Lung microvascular endothelial cell (primary cell): Measurements from ENCODE around the gene PYGB. TPM values are rescaled to one million over a fixed set of nuclear protein-coding genes. Genes with fewer than 3 reads are reported as not detected.
"Not testable (repeated sequence)": the region's sequence is repeated elsewhere in the genome, so short reads cannot be mapped to it uniquely, and the experiment has no call there.

ENCODE experiments used
- DNase-seq, 2 donors: peaks; one replicate each; pipeline versions ENCODE4 v3.0.0 to v3.0.0-alpha.2; 2010; ENCODE audit warnings: low read depth in 2 of 2
- total RNA-seq: library from RNA; depleted of rRNA; stranded (reverse); fragments of >200 nt; gene quantifications from 2 replicates; pipeline ENCODE4 v1.2.1, GENCODE V29; 2014

PYGB gene
- total RNA-seq, 1 donor from 2014 or later = 62.3 TPM

DNA sequence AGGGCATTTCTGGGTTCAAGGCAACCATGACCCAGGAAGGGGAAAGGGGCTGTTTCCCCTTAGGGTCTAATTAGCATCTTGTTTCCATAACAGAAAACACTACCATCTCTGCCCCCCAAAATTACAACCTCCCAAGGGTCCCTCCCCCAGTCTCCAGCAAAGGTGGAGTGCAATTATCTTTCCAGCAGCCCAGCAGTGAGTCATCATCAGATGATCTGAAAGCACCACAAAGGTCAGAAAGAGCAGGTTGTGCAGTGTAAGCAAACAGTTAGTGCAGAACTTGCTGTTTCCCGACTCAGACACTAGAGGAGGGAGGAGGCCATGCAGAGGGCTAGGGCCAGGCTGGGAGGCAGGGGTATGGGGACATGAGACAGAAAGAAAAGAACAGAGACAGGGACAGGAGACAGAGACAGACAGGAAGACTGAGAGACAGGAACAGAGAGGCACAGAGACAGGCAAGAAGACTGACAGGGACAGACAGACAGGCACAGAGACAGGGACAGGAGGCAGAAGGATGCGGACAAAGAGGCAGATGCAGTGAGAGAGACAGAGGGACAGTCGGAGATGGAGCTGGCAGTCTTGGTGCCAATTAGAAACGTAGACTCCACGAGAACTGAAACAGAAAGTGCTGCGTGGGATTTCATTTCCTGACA lies 62.5 kb downstream of the PYGB start:
- peak; percentile 88 to 90 for DNase-seq

DNA sequence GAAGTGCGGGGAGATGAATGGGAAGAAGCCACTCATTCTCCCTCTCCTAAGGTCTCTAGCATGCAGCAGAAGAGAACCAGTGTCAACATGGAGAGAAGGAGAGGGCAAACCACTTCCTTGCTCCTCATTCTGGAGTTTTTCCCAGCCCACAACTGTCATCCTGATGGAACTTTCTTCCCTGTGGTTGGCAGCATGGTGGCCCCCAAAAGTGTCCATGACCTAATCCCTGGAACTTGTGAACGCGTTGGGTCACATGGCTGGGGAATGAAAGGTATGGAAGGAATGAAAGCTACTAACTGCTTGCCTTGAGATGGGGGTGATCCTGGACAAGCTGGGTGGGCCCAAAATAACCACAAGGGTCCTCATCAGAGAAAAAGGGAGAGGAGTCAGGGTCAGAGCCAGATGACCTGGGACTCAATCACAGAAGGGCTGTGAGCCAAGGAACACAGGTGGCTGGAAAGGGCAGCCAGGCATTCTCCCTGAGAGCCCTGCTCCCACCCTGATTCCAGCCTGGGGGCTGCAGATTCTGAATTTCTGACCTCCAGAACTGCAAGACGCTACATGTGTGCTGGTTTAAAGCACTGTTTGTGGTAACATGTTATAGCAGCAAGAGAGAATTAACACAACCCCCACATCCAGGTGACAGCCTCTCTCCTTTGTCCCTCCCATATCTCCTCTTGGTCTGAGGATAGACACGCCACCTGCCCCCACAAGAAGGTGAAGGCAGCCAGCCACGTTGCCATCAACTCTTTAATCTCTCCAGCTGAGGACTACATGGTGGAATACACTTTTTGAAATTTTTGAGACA lies 63.2 kb downstream of the PYGB start:
- peak in 1 of 2 donors; percentile 63 for DNase-seq

DNA sequence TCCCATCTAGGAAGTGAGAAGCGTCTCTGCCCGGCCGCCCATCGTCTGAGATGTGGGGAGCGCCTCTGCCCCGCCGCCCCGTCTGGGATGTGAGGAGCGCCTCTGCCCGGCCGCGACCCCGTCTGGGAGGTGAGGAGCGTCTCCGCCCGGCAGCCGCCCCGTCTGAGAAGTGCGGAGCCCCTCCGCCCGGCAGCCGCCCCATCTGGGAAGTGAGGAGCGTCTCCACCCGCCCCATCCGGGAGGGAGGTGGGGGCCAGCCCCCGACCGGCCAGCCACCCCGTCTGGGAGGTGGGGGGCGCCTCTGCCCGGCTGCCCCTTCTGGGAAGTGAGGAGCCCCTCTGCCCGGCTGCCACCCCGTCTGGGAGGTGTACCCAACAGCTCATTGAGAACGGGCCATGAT lies 64.8 kb downstream of the PYGB start:
- not testable (repeated sequence) for DNase-seq

DNA sequence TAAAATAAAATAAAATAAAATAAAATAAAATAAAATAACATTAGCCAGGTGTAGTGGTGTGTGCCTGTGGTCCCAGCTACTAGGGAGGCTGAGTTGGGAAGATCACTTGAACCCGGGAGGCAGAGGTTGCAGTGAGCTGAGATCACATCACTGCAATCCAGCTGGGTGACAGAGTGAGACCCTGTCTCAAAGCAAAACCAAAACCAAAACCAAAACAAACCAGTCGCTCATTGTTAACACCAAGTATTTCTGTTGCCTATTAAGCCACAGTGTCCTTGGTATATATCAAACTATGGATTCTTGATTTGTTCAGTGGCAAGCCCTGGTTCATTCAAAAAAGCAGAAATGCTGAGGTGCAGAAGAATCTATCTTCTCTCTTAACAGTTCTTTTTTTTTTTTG lies 65.7 kb downstream of the PYGB start:
- DNase-seq = peak in 1 of 2 donors; percentile 19

DNA sequence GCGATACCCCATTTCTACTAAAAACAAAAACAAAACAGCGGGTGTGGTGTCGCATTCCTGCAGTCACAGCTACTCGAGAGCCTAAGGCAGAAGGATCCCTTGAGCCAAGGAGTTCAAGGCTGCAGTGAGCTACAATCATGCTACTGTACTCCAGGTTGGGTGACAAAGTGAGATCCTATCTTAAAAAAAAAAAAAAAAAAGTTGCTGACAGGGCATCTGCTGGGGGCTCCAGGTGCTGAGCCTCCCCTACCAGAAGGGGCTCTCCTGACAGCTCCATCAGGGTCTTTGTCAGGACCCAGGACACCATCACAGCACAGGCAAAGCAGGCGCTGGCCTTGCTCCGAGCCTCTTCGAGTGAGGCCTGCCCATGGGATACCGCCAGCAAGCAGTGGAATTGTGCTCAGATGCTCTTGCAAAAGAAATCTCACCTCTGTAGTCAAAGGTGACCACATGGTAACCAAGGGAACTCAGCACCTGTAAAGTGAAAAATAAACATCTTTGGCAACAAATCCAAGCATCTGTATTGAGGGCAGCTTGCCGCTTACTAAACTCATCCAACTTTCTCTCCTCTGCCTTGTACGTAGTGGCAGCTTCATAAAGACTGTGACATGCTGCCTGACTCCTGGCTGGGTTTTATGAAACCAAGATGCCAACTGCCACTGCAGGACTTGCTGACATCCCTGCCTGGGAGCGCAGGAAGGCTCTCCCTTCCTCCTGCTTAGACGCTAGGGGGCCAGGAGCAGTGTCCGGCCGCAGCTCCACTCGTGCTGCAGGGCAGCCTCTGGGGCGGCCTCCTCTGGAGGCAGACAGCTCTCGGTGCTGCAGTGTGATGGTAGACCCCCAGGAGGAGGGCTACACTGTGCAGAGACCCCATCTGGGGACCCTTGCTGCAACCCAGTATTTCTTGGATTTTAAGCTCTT lies 66.9 kb downstream of the PYGB start:
- DNase-seq = no peak

DNA sequence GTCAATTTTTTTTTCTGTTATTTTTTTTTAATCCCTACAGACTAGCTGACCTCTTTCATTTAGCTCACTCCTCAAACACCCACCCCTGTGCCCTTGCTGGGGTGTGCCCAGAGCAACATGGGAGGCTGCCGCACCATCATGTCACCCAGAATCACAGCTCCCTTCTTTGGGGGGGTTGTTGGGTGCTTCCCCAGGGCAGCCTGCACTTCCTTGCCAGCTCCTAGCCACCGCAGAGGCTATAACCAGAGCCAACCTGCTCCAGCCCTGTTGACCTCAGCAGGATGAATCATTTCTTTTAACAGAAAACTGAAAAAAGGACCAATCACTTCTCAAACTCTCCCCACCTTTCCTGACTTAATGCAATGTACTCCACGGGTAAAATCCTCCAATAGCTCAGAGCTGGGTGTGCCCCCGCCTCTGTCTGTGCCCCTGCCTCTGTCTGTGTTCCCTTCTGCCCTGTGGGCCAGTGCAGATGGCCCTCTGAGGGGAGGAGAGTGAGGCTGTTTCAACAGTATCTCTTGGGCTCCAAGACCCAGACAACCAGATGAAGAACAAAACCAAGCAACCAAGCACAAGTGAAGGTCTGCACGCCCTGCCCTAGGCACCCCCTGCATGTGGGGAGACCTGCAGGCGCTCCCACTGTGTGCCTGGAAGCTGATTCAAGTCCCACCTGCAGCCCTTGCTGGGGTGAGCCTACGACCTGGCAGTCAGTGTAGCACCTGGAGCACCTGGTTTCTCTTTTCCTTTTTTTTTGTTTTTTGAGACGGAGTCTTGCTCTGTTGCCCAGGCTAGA lies 67.7 kb downstream of the PYGB start:
- peak in 1 of 2 donors; percentile 54 for DNase-seq

DNA sequence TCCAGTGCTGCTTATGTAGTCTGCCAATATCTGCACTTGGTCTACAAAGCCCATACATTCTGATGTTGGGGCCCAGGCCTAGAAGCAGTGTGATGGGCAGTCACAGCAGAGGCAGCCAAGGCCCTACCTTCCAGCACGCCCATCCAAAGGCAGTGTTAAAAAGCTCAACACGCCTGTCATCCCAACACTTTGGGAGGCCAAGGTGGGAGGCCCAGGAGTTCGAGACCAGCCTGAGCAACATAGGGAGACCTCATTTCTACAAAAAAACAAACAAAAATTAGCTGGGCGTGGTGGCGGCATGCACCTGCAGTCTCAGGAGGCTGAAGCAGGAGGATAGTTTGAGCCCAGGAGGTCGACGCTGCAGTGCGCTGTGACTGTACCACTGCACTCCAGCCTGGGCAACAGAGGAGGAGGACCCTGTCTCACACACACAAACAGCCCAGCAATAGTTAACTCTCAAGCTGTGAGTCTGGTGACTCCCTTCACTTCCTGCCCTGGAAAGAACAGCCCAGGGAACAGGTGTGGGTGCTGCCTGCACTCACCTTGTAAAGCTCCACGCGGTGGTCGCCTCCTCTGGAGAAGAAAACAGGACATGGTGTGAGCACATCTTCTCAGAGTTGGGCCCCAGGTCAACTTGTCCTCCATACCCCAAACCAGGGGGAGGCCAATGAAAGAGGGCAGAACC lies 68.8 kb downstream of the PYGB start:
- no peak for DNase-seq

DNA sequence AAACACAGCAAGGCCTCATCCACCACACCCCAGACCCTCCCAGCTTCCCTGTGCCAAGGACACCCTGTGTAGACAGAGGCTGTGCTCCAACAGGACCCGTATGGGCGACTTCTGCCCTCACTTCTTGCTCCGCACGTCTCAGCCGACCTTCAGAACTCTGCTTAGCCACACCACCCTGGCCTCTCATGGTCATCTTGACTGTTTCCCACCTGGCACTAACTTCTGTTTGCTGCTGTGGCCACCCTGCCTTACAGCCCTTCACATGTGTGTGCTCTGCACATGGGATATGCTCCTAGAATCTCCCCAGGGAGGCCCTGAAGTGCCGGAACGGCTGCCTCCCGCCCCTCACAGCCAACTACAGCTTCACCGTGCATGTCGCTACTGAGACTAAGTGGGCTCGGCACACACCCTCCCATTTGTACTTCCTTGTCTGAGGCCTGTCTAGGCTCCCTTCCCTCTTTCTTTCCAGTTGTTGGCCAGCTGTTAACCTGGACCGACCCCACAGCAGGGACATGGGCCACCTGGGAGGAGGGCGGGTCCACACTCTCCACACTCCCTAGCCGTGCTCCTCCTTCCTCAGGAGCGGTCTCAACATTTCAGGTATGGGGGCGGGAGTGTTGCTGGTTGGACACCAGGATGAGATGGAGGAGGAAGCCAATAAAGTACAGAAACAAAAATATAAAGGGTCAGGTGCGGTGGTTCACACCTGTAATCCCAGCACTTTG lies 69.6 kb downstream of the PYGB start:
- DNase-seq = no peak

DNA sequence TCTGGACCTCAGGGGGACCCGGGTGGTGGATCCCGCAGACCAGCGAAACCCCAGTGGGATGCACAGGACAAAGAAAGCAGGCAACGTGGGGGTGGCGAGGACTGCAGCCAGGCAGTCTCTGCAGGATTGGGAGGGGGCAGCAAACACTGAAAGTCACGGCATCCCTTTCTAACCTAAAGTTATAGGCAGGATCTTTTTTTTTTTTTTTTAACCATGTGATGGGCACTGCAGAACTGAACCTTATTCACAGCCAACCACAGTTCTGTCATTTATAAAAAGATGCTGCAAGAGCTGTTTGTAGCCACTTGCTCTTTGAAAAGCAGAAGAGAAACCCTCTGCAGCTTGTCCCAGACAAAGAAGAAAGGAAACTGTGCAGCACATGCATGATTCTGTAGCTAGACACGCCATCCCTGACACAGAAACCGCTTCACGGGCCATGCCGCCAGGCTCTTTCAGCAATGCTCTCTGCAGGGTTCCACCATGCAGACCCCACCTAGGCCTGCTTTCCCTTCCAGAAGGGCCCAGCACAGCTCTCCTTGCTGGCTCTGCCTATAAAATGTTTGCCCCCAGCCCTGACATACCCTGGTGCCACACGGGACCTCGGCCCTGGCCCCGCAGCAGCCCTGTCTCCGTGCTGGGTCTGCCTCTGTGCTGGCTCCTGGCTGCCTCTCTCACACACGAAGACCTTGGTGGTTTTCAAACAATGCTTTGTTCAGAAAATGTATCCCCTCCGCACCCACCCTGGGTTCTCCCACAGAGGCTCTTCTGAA lies 70.8 kb downstream of the PYGB start:
- no peak for DNase-seq

DNA sequence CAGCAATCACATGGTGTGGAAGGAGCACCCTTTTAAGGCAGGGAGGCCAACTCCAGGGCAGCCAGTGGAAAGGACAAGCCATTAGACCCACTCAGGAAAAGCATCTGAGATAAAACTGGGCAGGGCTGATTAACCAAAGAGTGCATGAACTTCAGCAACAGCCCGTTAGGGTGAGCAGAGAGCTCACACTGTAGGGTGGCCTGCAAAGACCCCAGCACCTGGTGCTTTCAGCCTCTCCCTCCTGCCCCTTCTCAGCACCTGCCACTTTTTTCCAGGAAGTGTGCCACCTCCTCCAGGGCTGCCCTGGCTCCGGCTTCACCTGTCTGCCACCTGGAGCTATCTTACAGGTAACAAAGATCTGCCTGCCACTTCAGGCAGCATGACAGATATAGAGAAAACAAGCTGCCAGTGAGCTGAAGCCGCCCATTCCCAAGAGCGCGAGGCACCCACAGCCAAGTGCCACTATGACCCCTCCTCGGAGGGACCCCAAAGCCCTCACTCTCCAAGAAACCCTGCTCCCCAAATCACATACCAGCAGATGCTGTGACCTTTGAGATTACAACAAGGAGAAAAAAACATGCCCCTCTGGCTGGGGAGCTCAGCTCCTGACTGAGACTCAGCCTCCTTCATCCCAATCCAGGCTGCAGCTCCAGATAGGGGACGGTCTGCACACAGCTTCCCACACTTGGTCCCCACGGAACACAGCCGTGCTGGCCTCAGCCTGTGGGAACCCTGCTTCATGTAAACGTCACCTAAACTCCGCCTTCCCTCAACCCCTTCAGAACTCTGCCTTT lies 71.6 kb downstream of the PYGB start:
- no peak for DNase-seq

DNA sequence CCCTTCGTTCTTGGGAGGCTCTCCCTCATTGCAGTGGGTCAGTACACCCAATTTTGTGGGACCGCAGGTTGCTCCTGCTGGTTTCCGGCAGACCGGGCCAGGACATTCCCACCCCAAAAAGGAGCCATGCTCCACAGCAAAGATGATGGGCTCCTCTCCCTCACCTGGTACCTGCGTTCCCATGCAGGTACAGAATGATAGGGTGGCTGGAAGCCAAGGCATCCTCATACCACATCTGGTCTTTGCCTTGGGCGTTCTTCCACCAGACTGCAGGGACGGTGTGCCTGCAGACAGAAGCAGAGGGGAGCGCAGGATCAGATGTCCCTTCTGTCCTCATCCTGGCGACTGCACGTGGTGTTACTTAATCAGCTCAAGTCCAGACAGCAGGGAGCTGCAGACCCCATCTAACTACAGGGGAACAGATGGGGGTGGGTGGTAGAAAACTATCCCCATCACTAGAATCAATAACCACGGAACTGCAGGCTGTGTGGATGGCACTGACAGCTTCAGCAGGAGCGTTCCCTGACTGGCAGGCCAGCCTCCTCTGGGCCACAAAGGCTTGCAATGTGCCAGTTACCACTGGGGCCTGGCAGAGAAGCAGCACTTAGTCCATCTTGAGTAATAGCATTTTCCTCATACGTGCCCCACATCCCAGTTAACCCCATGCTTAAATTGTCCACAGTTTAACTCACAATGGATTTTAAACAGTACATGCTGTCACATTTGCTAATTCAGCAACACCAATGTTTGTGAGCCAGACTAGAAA lies 72.3 kb downstream of the PYGB start:
- no peak for DNase-seq

DNA sequence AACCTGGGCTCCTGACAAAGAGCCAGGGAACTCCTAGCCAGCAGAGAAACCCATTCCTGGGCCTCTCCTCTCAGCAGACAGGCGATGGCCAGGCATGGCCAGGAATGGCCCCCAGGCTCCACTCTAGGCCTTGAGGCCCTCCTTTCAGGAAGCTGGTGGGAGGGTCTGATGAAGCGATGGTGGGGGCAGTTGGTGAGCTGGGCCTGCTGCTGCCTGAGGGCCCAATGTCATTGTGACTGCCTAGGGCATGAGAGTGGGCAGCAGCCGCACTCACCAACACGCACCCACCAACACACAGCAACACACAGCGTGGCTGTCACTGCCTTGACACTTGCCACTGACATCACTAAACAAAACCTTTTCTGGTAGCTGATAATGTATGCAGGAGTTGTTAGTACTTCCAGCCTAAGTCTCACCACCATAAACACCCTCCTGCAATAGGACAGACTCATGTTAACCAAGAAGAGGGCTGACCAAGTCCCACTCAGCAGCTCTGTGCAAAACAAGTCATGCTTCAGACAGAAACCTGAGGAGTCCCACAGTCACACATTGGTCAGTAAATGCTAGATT lies 73.5 kb downstream of the PYGB start:
- no peak for DNase-seq

DNA sequence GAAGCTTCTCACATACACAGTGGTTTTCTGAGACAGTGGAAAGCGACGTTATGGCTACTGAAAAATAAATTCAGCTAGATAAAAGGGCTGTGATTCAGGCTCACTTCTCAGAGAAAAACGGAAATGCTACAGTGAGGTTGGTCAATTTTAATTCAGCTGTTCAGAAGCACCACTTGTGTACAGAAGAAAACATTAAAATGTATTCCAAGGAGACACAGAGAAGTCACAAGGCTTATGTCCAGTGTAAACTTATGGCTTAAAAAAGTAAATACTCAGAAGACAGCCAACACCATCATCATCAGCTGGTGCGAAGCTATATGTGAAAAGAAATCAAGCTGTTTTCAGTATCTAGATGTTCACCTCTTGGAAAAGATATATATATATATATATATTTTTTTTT lies 74.1 kb downstream of the PYGB start:
- no peak for DNase-seq

DNA sequence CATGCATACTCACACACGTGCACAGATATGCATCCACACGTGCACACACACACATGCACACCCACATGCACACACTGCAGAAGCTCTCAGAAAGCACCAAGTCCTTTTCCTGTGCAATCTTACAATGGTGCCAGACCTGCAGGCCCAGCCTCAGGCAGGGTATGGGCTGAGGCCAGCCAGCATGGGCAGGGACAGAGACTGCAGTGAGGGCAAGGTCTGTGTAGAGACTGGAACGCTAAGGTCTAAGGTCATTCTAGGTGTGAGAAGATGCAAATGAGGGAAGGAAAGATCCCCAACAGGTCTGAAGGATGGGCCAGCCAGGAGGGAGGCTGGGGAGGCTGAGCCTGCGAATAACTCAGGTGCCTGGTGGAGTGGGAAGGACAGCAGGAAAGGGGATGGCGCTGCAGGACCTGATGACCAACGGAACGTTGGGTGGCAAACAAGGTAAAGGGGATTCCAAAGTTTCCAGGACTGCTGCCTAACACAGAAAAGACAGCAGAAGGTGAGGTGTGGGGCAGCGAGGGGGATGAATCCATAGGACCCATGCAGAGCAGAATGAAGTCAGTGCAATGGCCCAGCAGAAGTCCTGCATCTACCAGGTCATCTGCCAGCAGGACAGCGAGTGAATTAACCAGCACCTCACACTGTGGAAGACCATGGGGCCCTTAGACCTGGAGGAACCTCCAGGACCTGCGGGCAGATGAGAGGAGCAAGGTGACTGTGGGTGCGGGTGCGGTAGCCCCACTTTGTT lies 75.8 kb downstream of the PYGB start:
- DNase-seq = no peak

DNA sequence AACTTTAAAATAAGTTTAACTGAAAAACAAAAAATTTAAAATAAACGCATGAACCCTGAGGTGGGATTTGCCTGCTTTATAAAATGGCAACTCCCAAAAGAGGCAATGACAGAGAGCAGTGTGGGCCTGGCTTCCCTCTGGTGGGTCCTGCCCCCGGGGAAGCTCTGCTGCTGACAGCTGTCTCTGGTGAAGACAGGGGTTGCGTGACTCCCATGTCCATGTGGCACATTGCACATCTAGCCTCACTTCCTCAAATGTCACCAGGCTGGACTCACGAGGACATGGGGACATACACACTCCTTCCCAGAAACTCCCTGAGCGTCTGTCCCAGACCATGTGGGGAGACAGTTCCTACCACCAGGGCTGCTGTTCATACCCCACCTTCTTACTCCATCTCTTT lies 76.5 kb downstream of the PYGB start:
- DNase-seq = no peak

DNA sequence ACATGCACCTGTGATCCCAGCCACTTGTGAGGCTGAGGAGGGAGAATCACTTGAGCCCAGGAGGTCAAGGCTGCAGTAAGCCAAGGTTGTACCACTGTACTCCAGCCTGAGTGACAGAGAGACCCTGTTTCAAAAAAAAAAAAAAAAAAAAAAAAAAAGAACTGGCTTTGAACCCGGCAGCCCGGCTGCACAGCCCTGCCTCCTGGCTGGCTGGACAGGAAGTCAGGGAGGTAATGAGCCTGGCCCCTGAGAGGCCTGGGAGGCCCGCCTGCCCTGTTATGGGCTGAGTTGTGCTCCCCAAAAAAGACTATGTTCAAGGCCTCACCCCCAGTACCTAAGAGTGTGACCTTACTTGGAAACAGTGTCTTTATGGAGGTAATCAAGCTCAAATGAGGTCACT lies 77.2 kb downstream of the PYGB start:
- no peak for DNase-seq

DNA sequence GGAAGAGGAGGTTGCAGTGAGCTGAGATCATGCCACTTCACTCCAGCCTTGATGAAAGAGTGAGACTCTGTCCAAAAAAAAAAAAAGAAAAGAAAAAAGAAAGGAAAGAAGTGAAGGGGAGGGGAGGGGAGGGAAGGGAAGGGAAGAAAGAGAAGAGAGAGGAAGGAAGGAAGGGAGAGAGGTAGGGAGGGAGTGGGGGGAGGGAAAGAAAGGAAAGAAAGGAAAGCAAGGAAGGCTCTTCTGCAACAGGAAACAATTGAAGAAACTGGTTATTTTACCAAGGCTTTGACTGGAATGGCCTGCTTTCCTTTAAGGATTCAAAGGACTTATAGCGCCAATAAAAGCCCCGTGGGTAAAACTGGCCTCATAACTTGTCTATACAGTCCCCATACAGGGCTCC lies 78.1 kb downstream of the PYGB start:
- DNase-seq = no peak
